IMR-90 (cell line): Measurements from ENCODE around the gene CTNND2. TPM values are rescaled to one million over a fixed set of nuclear protein-coding genes. Genes with fewer than 3 reads are reported as not detected.

ENCODE experiments used
- ATAC-seq: fragments of 200-7000 bp; cut with Tn5 transposase; 2 replicates; pipeline ENCODE4 v1.9.1; 2020; ENCODE audit warnings: low read depth, mild to moderate bottlenecking, moderate library complexity
- BruUV-seq: library from RNA; stranded (reverse); fragments of 400-500 nt; replicated peaks from 2 replicates; lab custom pipeline; 2021; lab: Mats Ljungman, UMichigan
- CTCF ChIA-PET: fragments of 300-600 bp; formaldehyde crosslinking; extraction: SDS; loops from one replicate; lab custom pipeline; 2021; ENCODE audit warnings: antibody characterized with exemption; lab: Yijun Ruan, JAX
- POLR2A ChIA-PET: fragments of 300-600 bp; sonication (Branson Sonifier 250); formaldehyde crosslinking; loops from one replicate; lab custom pipeline; 2022; ENCODE audit warnings: antibody characterized with exemption; ENCODE audit not compliant: unreplicated experiment; lab: Charles Lee
- DNase-seq: peaks from one replicate; pipeline ENCODE4 v3.0.0; 2013
- H2AFZ ChIP-seq: replicated peaks from 2 replicates; pipeline ENCODE3; 2013; ENCODE audit warnings: low read length, mild to moderate bottlenecking; ENCODE audit not compliant: poor library complexity
- H2AK5ac ChIP-seq: 2 replicates; pipeline ENCODE4 v1.6.1; 2013; ENCODE audit warnings: low read depth, low read length, inconsistent platforms
- H2AK9ac ChIP-seq: replicated peaks from 2 replicates; pipeline ENCODE3; 2013; ENCODE audit warnings: mild to moderate bottlenecking, low read depth, low read length, moderate library complexity; ENCODE audit not compliant: poor library complexity
- H2BK120ac ChIP-seq: 2 replicates; pipeline ENCODE4 v1.6.1; 2013; ENCODE audit warnings: low read depth, low read length, inconsistent platforms
- H2BK15ac ChIP-seq: 3 replicates; pipeline ENCODE4 v1.6.1; 2013; ENCODE audit warnings: low read depth, low read length, inconsistent platforms
- H2BK20ac ChIP-seq: 2 replicates; pipeline ENCODE4 v1.6.1; 2013; ENCODE audit warnings: low read depth, mild to moderate bottlenecking, inconsistent platforms, low read length, moderate library complexity
- H2BK5ac ChIP-seq: 2 replicates; pipeline ENCODE4 v1.6.1; 2013; ENCODE audit warnings: mild to moderate bottlenecking, low read depth, low read length, inconsistent platforms; ENCODE audit not compliant: poor library complexity, severe bottlenecking
- H3K14ac ChIP-seq: replicated peaks from 2 replicates; pipeline ENCODE4 v1.6.1; 2013; ENCODE audit warnings: low read depth, low read length, inconsistent platforms
- H3K18ac ChIP-seq: 2 replicates; pipeline ENCODE4 v1.6.1; 2013; ENCODE audit warnings: low read depth, low read length, control low read depth
- H3K23ac ChIP-seq: 2 replicates; pipeline ENCODE4 v1.6.1; 2013; ENCODE audit warnings: low read depth, low read length, inconsistent platforms
- H3K27ac ChIP-seq: 2 replicates; pipeline ENCODE4 v1.5.1; 2013; ENCODE audit warnings: mild to moderate bottlenecking, control low read depth, low read length; ENCODE audit not compliant: insufficient read depth
- H3K27me3 ChIP-seq: 2 replicates; pipeline ENCODE4 v1.6.1; 2013; ENCODE audit warnings: low read length; ENCODE audit not compliant: control insufficient read depth, insufficient read depth
- H3K36me3 ChIP-seq: 2 replicates; pipeline ENCODE4 v1.6.1; 2013; ENCODE audit warnings: low read length, mixed read lengths; ENCODE audit not compliant: control insufficient read depth, insufficient read depth
- H3K4ac ChIP-seq: 2 replicates; pipeline ENCODE4 v1.6.1; 2013; ENCODE audit warnings: low read depth, low read length, inconsistent platforms
- H3K4me1 ChIP-seq: 2 replicates; pipeline ENCODE4 v1.6.1; 2013; ENCODE audit warnings: low read length, mixed read lengths; ENCODE audit not compliant: control insufficient read depth, insufficient read depth
- H3K4me2 ChIP-seq: 2 replicates; pipeline ENCODE4 v1.6.1; 2013; ENCODE audit warnings: low read depth, mild to moderate bottlenecking, control low read depth, low read length, moderate library complexity
- H3K4me3 ChIP-seq: 2 replicates; pipeline ENCODE4 v1.5.1; 2013; ENCODE audit warnings: low read depth, mild to moderate bottlenecking, control low read depth, low read length, moderate library complexity; ENCODE audit not compliant: insufficient read depth
- H3K56ac ChIP-seq: 2 replicates; pipeline ENCODE4 v1.6.1; 2013; ENCODE audit warnings: low read length, inconsistent platforms; ENCODE audit not compliant: insufficient read depth; ENCODE audit errors: extremely low read depth
- H3K79me1 ChIP-seq, 2 experiments: 2 replicates each; pipeline ENCODE4 v1.6.1; 2013; ENCODE audit warnings: low read length in 2 of 2, inconsistent platforms in 1 of 2, low read depth in 1 of 2
- H3K9ac ChIP-seq: 2 replicates; pipeline ENCODE4 v1.6.1; 2013; ENCODE audit warnings: low read depth, low read length, control low read depth
- H3K9me1 ChIP-seq: 2 replicates; pipeline ENCODE4 v1.6.1; 2013; ENCODE audit warnings: low read length, inconsistent platforms; ENCODE audit not compliant: insufficient read depth
- H3K9me3 ChIP-seq: 2 replicates; pipeline ENCODE4 v1.6.1; 2013; ENCODE audit warnings: low read length; ENCODE audit not compliant: control insufficient read depth, insufficient read depth
- H4K20me1 ChIP-seq: 2 replicates; pipeline ENCODE4 v1.6.1; 2013; ENCODE audit warnings: low read length, inconsistent platforms; ENCODE audit not compliant: insufficient read depth
- H4K5ac ChIP-seq: 2 replicates; pipeline ENCODE4 v1.6.1; 2013; ENCODE audit warnings: mild to moderate bottlenecking, low read depth, low read length, control low read depth
- H4K8ac ChIP-seq, 2 experiments: 2 replicates each; pipeline ENCODE4 v1.6.1; 2013; ENCODE audit warnings: low read depth in 2 of 2, low read length in 2 of 2, control low read depth in 1 of 2, inconsistent platforms in 1 of 2
- H4K91ac ChIP-seq: 2 replicates; pipeline ENCODE4 v1.6.1; 2013; ENCODE audit warnings: low read depth, low read length, inconsistent platforms; ENCODE audit not compliant: insufficient read depth
- BHLHE40 ChIP-seq: fragments of 150-350 bp; IDR thresholded peaks from 2 replicates; pipeline ENCODE4 v1.6.1; 2016; ENCODE audit warnings: mild to moderate bottlenecking, low read depth, low read length
- CEBPB ChIP-seq: IDR thresholded peaks from 2 replicates; pipeline ENCODE4 v1.6.1; 2012; ENCODE audit warnings: low read depth, low read length, improper control_type of control experiment
- RAD21 ChIP-seq: IDR thresholded peaks from 2 replicates; pipeline ENCODE4 v1.6.1; 2012; ENCODE audit warnings: low read length, improper control_type of control experiment
- RFX5 ChIP-seq: IDR thresholded peaks from 2 replicates; pipeline ENCODE4 v1.8.0; 2012; ENCODE audit warnings: low read depth, mild to moderate bottlenecking, low read length, moderate library complexity
- WGBS, 2 experiments: methylation state at CpG; one replicate each; pipeline versions ENCODE4 v1.1.5 to v1.1.7; 2013; ENCODE audit warnings: missing lambda C conversion rate in 2 of 2; ENCODE audit not compliant: insufficient read length in 1 of 2; ENCODE audit errors: extremely low coverage in 2 of 2; 5-methylcytosine and 5-hydroxymethylcytosine counted together
- dilution Hi-C: fragments of 300-500 bp; cut with HindIII; formaldehyde crosslinking; loops from one replicate; pipeline ENCODE4 v1.14.3; 2018; ENCODE audit warnings: low sequenced_read_pairs; ENCODE audit not compliant: unreplicated experiment
- in situ Hi-C: fragments of 300-500 bp; cut with MboI; formaldehyde crosslinking; loops from 3 replicates; pipeline ENCODE4 v1.14.3; 2019; ENCODE audit warnings: low sequenced_read_pairs, inconsistent platforms, mixed read lengths
- intact Hi-C: fragments of 100-400 bp; cut with micrococcal nuclease; formaldehyde crosslinking; loops from 2 replicates; pipeline ENCODE4 v1.10.0; 2022
- polyA plus RNA-seq, 3 experiments: library from polyadenylated mRNA; depleted of rRNA; stranded (reverse); fragments of >200 nt; gene quantifications; 2 replicates each; pipeline ENCODE4 v1.2.3, GENCODE V29; 2012; ENCODE audit warnings: low replicate concordance in 1 of 3
- total RNA-seq: library from RNA; depleted of rRNA; stranded (reverse); fragments of >200 nt; gene quantifications from 2 replicates; pipeline ENCODE4 v1.2.3, GENCODE V29; 2012
- TF ChIP-seq, protein P1 (sequence below): conservative IDR thresholded peaks from 2 replicates; pipeline ENCODE4 v1.5.1; 2012; ENCODE audit warnings: mild to moderate bottlenecking, low read depth, low read length, improper control_type of control experiment
- TF ChIP-seq, protein P2 (sequence below): fragments of 150-350 bp; IDR thresholded peaks from 2 replicates; pipeline ENCODE4 v1.6.1; 2017; ENCODE audit warnings: mild to moderate bottlenecking, antibody characterized with exemption, low read length, low read depth

CTNND2 gene
- total and polyA plus RNA-seq, 2 of the 4 experiments (the other 2 are of a cell fraction) = not detected

DNA sequence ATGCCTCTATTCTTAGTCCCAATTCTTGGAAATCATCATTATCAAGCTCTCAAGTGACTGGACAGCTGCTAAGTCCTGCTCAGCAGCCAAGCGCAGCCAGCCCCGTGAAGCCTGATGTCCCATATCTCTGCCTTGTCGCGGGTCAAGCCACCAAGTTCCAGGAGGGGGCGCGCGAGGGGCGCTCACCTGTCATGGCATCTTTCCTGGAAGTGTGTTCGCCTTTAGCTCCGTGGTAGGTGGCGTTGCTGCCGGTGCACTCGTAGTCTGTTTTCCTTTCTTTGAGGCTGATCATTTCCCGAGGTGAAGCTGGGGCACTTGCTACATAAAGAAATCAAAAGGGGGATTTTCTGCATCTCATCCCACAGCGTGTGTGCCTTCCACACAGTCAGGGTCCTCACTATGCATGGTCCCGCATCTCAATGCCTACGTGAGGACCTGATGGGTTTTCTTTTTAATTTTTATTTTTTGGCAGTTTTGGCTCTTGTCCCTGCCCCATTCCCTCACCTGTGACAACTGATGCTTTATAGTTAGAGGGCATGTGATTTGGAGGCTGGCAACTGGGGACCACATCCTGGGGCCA, 916.2 kb downstream of the CTNND2 start:
- no peak overlapping the region for H3K4me3 ChIP-seq
- H3K27me3 ChIP-seq = peaks cover 13% of the 10 kb centered on the region
- H3K4me1 ChIP-seq = no peaks in the 10 kb centered on the region
- ChIA-PET CTCF (interaction anchor here (1.0 to 1.1 kb wide), 2 partner anchors 14 to 189 kb away, joined by 3 to 4 read pairs; no protein-coding TSS in a partner anchor), POLR2A (no interaction called here)
- no peak overlapping the region for H3K23ac ChIP-seq
- no peaks in the 10 kb centered on the region for H3K36me3 ChIP-seq
- H2BK20ac ChIP-seq = no peak overlapping the region
- H3K4me2 ChIP-seq = no peak overlapping the region
- intact Hi-C loops = loop anchor here (10.0 kb wide), 2 partner anchors 123 to 223 kb away; partner anchors contain the start of gene DAP
- H3K56ac ChIP-seq = no peak overlapping the region
- H2BK120ac ChIP-seq = no peak overlapping the region
- WGBS, 2 experiments = 9% methylated on average over 6 of the region's 17 CpGs; no CpG with 5 or more reads in 1 of the 2 experiments
- H3K79me1 ChIP-seq = no peaks in the 10 kb centered on the region
- H2AFZ ChIP-seq = peak overlapping the region; percentile 65
- BruUV-seq = no TSS peak
- H2BK15ac ChIP-seq = no peak overlapping the region
- dilution Hi-C loops = no loop called here
- ATAC-seq = peak; percentile 53; the same call in 1 of the 2 replicates
- no peak overlapping the region for H3K9ac ChIP-seq
- H4K20me1 ChIP-seq = no peaks in the 10 kb centered on the region
- peaks cover 4% of the 10 kb centered on the region; the same call in 1 of the 2 replicates for H3K9me1 ChIP-seq
- no peaks in the 10 kb centered on the region for H3K9me3 ChIP-seq
- H4K8ac ChIP-seq = no peak overlapping the region
- in situ Hi-C loops = no loop called here
- H3K18ac ChIP-seq = no peak overlapping the region
- no peak overlapping the region for H2BK5ac ChIP-seq
- no peak overlapping the region for H4K5ac ChIP-seq
- H3K4ac ChIP-seq = no peak overlapping the region
- H3K27ac ChIP-seq = no peak overlapping the region
- no peak overlapping the region for H2AK9ac ChIP-seq
- no peak for DNase-seq
- TF ChIP-seq, protein P1, sequence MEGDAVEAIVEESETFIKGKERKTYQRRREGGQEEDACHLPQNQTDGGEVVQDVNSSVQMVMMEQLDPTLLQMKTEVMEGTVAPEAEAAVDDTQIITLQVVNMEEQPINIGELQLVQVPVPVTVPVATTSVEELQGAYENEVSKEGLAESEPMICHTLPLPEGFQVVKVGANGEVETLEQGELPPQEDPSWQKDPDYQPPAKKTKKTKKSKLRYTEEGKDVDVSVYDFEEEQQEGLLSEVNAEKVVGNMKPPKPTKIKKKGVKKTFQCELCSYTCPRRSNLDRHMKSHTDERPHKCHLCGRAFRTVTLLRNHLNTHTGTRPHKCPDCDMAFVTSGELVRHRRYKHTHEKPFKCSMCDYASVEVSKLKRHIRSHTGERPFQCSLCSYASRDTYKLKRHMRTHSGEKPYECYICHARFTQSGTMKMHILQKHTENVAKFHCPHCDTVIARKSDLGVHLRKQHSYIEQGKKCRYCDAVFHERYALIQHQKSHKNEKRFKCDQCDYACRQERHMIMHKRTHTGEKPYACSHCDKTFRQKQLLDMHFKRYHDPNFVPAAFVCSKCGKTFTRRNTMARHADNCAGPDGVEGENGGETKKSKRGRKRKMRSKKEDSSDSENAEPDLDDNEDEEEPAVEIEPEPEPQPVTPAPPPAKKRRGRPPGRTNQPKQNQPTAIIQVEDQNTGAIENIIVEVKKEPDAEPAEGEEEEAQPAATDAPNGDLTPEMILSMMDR = peak; percentile 36
- TF ChIP-seq RAD21 (peak; percentile 31; the same call in 1 of the 2 replicates), BHLHE40 (no peak), CEBPB (no peak), RFX5 (no peak)
- TF ChIP-seq, protein P2, sequence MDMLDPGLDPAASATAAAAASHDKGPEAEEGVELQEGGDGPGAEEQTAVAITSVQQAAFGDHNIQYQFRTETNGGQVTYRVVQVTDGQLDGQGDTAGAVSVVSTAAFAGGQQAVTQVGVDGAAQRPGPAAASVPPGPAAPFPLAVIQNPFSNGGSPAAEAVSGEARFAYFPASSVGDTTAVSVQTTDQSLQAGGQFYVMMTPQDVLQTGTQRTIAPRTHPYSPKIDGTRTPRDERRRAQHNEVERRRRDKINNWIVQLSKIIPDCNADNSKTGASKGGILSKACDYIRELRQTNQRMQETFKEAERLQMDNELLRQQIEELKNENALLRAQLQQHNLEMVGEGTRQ = no peak
- no peak overlapping the region for H2AK5ac ChIP-seq
- H3K14ac ChIP-seq = no peak overlapping the region
- no peak overlapping the region for H4K91ac ChIP-seq
